Fibroblast of pulmonary artery (primary cell): ENCODE measurements around the gene DEPDC1.

ENCODE experiments used
- DNase-seq: peaks from one replicate; pipeline ENCODE4 v3.0.0-alpha.2; 2010; ENCODE audit warnings: low read depth
- H3K4me3 ChIP-seq: replicated peaks from 2 replicates; pipeline ENCODE4 v1.5.1; 2011; ENCODE audit warnings: low read depth, mild to moderate bottlenecking, control low read depth, low read length, moderate library complexity
- CTCF ChIP-seq: IDR thresholded peaks from 2 replicates; pipeline ENCODE4 v1.5.1; 2011; ENCODE audit warnings: mild to moderate bottlenecking, control low read depth, low read length, inconsistent platforms; ENCODE audit errors: missing control alignments

Gene DEPDC1

GRCh38 chr1:68426594-68426993, 70.3 kb downstream of the DEPDC1 start:
- TF ChIP-seq CTCF: no peak
- H3K4me3 ChIP-seq: no peak overlapping the region
- DNase-seq: no peak
